Neural cell (in vitro differentiated cells): ENCODE measurements around the gene VEGFB. TPM values are rescaled to one million over a fixed set of nuclear protein-coding genes. Genes with fewer than 3 reads are reported as not detected.
A peak's percentile ranks its signal among the peaks of the same experiment; 100 is the strongest.

Source experiments
- H2AFZ ChIP-seq: fragments of 200-600, 300-800 bp; sonication (generic), shearing (Covaris generic); 2 replicates; pipeline ENCODE4 v1.6.0; 2014; ENCODE audit warnings: low read depth, mild to moderate bottlenecking, antibody characterized with exemption, low read length, moderate library complexity
- H3F3A ChIP-seq: fragments of 200-600 bp; shearing (Covaris generic); 2 replicates; pipeline ENCODE4 v1.6.1; 2016; ENCODE audit warnings: mild to moderate bottlenecking, moderate library complexity, mixed read lengths, antibody characterized with exemption, low read length; ENCODE audit not compliant: insufficient read depth, poor library complexity, severe bottlenecking
- H3K27ac ChIP-seq: fragments of 200-600, 300-800 bp; sonication (generic), shearing (Covaris generic); 2 replicates; pipeline ENCODE4 v1.5.1; 2014; ENCODE audit warnings: mild to moderate bottlenecking, low read length, moderate library complexity
- H3K27me3 ChIP-seq: fragments of 300-800, 200-600 bp; sonication (generic), shearing (Covaris generic); 2 replicates; pipeline ENCODE4 v1.6.0; 2014; ENCODE audit warnings: mild to moderate bottlenecking, low read depth, low read length, moderate library complexity; ENCODE audit not compliant: insufficient read depth
- H3K36me3 ChIP-seq: fragments of 300-800, 200-600 bp; sonication (generic), shearing (Covaris generic); 2 replicates; pipeline ENCODE4 v1.5.1; 2014; ENCODE audit warnings: mild to moderate bottlenecking, antibody characterized with exemption, low read length, moderate library complexity; ENCODE audit not compliant: insufficient read depth
- H3K4me2 ChIP-seq: fragments of 300-800, 200-600 bp; sonication (generic), shearing (Covaris generic); 2 replicates; pipeline ENCODE4 v1.6.0; 2014; ENCODE audit warnings: mild to moderate bottlenecking, low read length
- H3K4me3 ChIP-seq: fragments of 300-800, 200-600 bp; sonication (generic), shearing (Covaris generic); 2 replicates; pipeline ENCODE4 v1.5.1; 2014; ENCODE audit warnings: mild to moderate bottlenecking, low read length, moderate library complexity
- H3K79me2 ChIP-seq: fragments of 200-600 bp; shearing (Covaris generic); replicated peaks from 2 replicates; pipeline ENCODE4 v1.6.0; 2014; ENCODE audit warnings: mild to moderate bottlenecking, low read length, moderate library complexity; ENCODE audit not compliant: insufficient read depth
- H3K9ac ChIP-seq: fragments of 300-800, 200-600 bp; sonication (generic), shearing (Covaris generic); 2 replicates; pipeline ENCODE4 v1.6.1; 2016; ENCODE audit warnings: mild to moderate bottlenecking, low read length, mixed read lengths
- H3K9me2 ChIP-seq: fragments of 200-600 bp; shearing (Covaris generic); 2 replicates; pipeline ENCODE4 v1.6.1; 2016; ENCODE audit warnings: mild to moderate bottlenecking, low read length, mixed read lengths; ENCODE audit not compliant: insufficient read depth
- H3K9me3 ChIP-seq: fragments of 200-600, 300-800 bp; sonication (generic), shearing (Covaris generic); 2 replicates; pipeline ENCODE4 v1.6.1; 2016; ENCODE audit warnings: mild to moderate bottlenecking, mixed run types, low read length, moderate library complexity, mixed read lengths
- H4K20me1 ChIP-seq: fragments of 200-600 bp; shearing (Covaris generic); 2 replicates; pipeline ENCODE4 v1.6.1; 2016; ENCODE audit warnings: mild to moderate bottlenecking, mixed run types; ENCODE audit not compliant: insufficient read depth
- CTCF ChIP-seq: fragments of 450-650 bp; IDR thresholded peaks from 2 replicates; pipeline ENCODE4 v1.5.1; 2014; ENCODE audit warnings: antibody characterized with exemption, mild to moderate bottlenecking, moderate library complexity; ENCODE audit not compliant: poor library complexity, severe bottlenecking
- EZH2 ChIP-seq: fragments of 200-600, 300-800 bp; shearing (Covaris generic), sonication (generic); IDR thresholded peaks from 2 replicates; pipeline ENCODE4 v1.6.1; 2014; ENCODE audit warnings: antibody characterized with exemption, low read length, borderline replicate concordance, mild to moderate bottlenecking; ENCODE audit not compliant: insufficient read depth, poor library complexity, severe bottlenecking
- MXI1 ChIP-seq: fragments of 450-650 bp; conservative IDR thresholded peaks from 2 replicates; pipeline ENCODE4 v1.6.1; 2014; ENCODE audit warnings: antibody characterized with exemption, mild to moderate bottlenecking; ENCODE audit not compliant: poor library complexity, severe bottlenecking
- POLR2AphosphoS5 ChIP-seq: IDR thresholded peaks from 2 replicates; pipeline ENCODE4 v1.6.1; 2012
- RAD21 ChIP-seq: fragments of 450-650 bp; conservative IDR thresholded peaks from 2 replicates; pipeline ENCODE4 v1.6.1; 2014; ENCODE audit warnings: antibody characterized with exemption, mild to moderate bottlenecking, moderate library complexity
- REST ChIP-seq: IDR thresholded peaks from 2 replicates; pipeline ENCODE4 v1.6.1; 2012; ENCODE audit warnings: borderline replicate concordance
- SMC3 ChIP-seq: fragments of 450-650 bp; conservative IDR thresholded peaks from 2 replicates; pipeline ENCODE4 v1.6.1; 2014; ENCODE audit warnings: antibody characterized with exemption, mild to moderate bottlenecking, moderate library complexity; ENCODE audit not compliant: poor library complexity
- TAF1 ChIP-seq: IDR thresholded peaks from 2 replicates; pipeline ENCODE4 v1.6.1; 2012; ENCODE audit warnings: low read depth
- polyA plus RNA-seq: library from polyadenylated mRNA; depleted of rRNA; stranded (reverse); fragments of >200 nt; gene quantifications from 2 replicates; pipeline ENCODE4 v1.2.3, GENCODE V29; 2014

Gene VEGFB
- polyA plus RNA-seq, 1 donor from 2014 or later: 4.8 TPM

GRCh38 chr11:64285885-64286800 is 51.8 kb downstream of the VEGFB start:
- no peaks in the 10 kb centered on the region for H3K9me2 ChIP-seq
- H3K36me3 ChIP-seq: no peaks in the 10 kb centered on the region
- H3K4me3 ChIP-seq: peak overlapping the region; percentile 90
- peaks cover 19% of the 10 kb centered on the region for H3K27me3 ChIP-seq
- H3K79me2 ChIP-seq: peaks cover 11% of the 10 kb centered on the region
- peak overlapping the region; percentile 93 for H3K9ac ChIP-seq
- H3K27ac ChIP-seq: peak overlapping the region; percentile 56
- H3F3A ChIP-seq: no peaks in the 10 kb centered on the region
- TF ChIP-seq MXI1 (no peak), CTCF (peak; percentile 20)
- H2AFZ ChIP-seq: peak overlapping the region; percentile 4
- no peaks in the 10 kb centered on the region for H3K9me3 ChIP-seq
- no peaks in the 10 kb centered on the region for H4K20me1 ChIP-seq
- peak overlapping the region; percentile 81 for H3K4me2 ChIP-seq

- H3F3A ChIP-seq: no peaks in the 10 kb centered on the region
- no peak overlapping the region for H2AFZ ChIP-seq
- H3K4me2 ChIP-seq: peak overlapping the region; percentile 81
- peaks cover 11% of the 10 kb centered on the region for H3K79me2 ChIP-seq
- H3K27ac ChIP-seq: no peak overlapping the region
- no peaks in the 10 kb centered on the region for H3K9me2 ChIP-seq
- H3K27me3 ChIP-seq: peaks cover 24% of the 10 kb centered on the region
- no peaks in the 10 kb centered on the region for H3K9me3 ChIP-seq
- TF ChIP-seq TAF1 (no peak), REST (no peak), SMC3 (no peak), EZH2 (no peak), CTCF (no peak), MXI1 (no peak), RAD21 (no peak), POLR2AphosphoS5 (no peak)
- no peaks in the 10 kb centered on the region for H4K20me1 ChIP-seq
- H3K36me3 ChIP-seq: no peaks in the 10 kb centered on the region
- H3K4me3 ChIP-seq: peak overlapping the region; percentile 90
- peak overlapping the region; percentile 93 for H3K9ac ChIP-seq
Measured at GRCh38 chr11:64286801-64287159, 52.4 kb downstream of the VEGFB start.
